ENCODE measurements around the gene LDB3.

DNA sequence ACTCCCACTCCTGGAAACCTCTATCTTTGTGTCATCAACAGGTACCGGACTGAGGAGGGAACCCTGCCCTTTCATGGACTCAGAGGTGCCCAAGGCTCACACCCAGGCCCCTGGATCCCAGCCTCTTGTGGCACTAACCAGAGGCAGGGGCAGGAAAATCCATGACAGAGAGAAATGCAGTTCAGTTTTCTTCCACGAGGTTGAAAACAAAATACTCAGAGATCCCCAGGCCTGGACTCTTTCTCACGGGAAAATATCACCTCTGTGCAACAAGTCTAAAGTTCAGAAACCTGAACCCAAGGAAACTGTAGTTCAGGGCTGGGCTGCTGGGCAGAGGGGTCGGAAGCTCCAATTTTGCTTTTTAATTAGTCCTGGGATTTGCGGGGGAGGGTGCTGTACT lies 35.4 kb upstream of the LDB3 start:
- no peak for TF ChIP-seq POLR2A (IDR thresholded peaks at IDR 0.05)
- TF ChIP-seq, protein P1, sequence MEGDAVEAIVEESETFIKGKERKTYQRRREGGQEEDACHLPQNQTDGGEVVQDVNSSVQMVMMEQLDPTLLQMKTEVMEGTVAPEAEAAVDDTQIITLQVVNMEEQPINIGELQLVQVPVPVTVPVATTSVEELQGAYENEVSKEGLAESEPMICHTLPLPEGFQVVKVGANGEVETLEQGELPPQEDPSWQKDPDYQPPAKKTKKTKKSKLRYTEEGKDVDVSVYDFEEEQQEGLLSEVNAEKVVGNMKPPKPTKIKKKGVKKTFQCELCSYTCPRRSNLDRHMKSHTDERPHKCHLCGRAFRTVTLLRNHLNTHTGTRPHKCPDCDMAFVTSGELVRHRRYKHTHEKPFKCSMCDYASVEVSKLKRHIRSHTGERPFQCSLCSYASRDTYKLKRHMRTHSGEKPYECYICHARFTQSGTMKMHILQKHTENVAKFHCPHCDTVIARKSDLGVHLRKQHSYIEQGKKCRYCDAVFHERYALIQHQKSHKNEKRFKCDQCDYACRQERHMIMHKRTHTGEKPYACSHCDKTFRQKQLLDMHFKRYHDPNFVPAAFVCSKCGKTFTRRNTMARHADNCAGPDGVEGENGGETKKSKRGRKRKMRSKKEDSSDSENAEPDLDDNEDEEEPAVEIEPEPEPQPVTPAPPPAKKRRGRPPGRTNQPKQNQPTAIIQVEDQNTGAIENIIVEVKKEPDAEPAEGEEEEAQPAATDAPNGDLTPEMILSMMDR (IDR thresholded peaks at IDR 0.05), result no peak
